Sigmoid colon (tissue), 7 donors: ENCODE data around the gene SEC14L3. TPM values are rescaled to one million over a fixed set of nuclear protein-coding genes. Genes with fewer than 3 reads are reported as not detected.

Experiments used
- DNase-seq: peaks from one replicate; pipeline ENCODE4 v3.0.0-alpha.2; 2019
- H3K27ac ChIP-seq, 4 donors: fragments of 200-600 bp; sonication (generic); one replicate each; pipeline ENCODE4 v1.5.1; 2016 to 2019; ENCODE audit warnings: mild to moderate bottlenecking in 1 of 4
- H3K27me3 ChIP-seq, 3 donors: fragments of 200-600 bp; sonication (generic); one replicate each; pipeline ENCODE4 v1.5.1; 2019; ENCODE audit warnings: mild to moderate bottlenecking in 1 of 3
- H3K36me3 ChIP-seq, 4 donors: fragments of 200-600 bp; sonication (generic); one replicate each; pipeline ENCODE4 v1.5.1; 2016 to 2019
- H3K4me1 ChIP-seq, 4 donors: fragments of 200-600 bp; sonication (generic); one replicate each; pipeline ENCODE4 v1.5.1; 2017 to 2019
- H3K4me3 ChIP-seq, 4 donors: fragments of 200-600 bp; sonication (generic); one replicate each; pipeline ENCODE4 v1.5.1; 2017 to 2019; ENCODE audit warnings: mild to moderate bottlenecking in 2 of 4, moderate library complexity in 1 of 4
- H3K9me3 ChIP-seq, 4 donors: fragments of 200-600 bp in 3 of 4; sonication (generic) in 3 of 4; one replicate each; pipeline versions ENCODE4 v1.5.1 to v1.6.1; 2013 to 2019
- EP300 ChIP-seq, 4 donors: sonication (generic); formaldehyde crosslinking; IDR thresholded peaks; one replicate each; pipeline ENCODE4 v1.6.1; 2017; ENCODE audit warnings: antibody characterized with exemption in 4 of 4
- POLR2A ChIP-seq, 2 donors: fragments of 450-650 bp; IDR thresholded peaks; one replicate each; pipeline ENCODE4 v1.6.1; 2016; ENCODE audit warnings: antibody characterized with exemption in 2 of 2, mild to moderate bottlenecking in 2 of 2, moderate library complexity in 2 of 2
- POLR2AphosphoS5 ChIP-seq, 4 donors: sonication (generic); formaldehyde crosslinking; IDR thresholded peaks; one replicate each; pipeline ENCODE4 v1.6.1; 2017; ENCODE audit warnings: antibody characterized with exemption in 4 of 4
- WGBS, 2 donors: extraction: QIAGEN DNeasy Blood & Tissue Kit; methylation state at CpG; one replicate each; pipeline ENCODE4 v1.1.7; 2013; 5-methylcytosine and 5-hydroxymethylcytosine counted together
- intact Hi-C: fragments of 100-400 bp; cut with DNase I; formaldehyde crosslinking; loops from one replicate; pipeline ENCODE4 v1.15.1; 2023
- polyA plus RNA-seq, 3 donors: library from polyadenylated mRNA; stranded (reverse); fragments of 200-250 nt; gene quantifications; one replicate each; pipeline ENCODE4 v1.2.3, GENCODE V29; 2013
- total RNA-seq, 4 donors: library from RNA; depleted of rRNA; stranded (reverse); fragments of >200 nt; gene quantifications; one replicate each; pipeline ENCODE4 v1.1.0, GENCODE V29; 2016
- TF ChIP-seq, protein P1 (sequence below), 4 experiments: fragments of 450-650 bp in 3 of 4; fragments of 200-600 bp in 1 of 4; IDR thresholded peaks; one replicate each; pipeline ENCODE4 v1.5.1; 2016 to 2019; ENCODE audit warnings: antibody characterized with exemption in 4 of 4, mild to moderate bottlenecking in 3 of 4, moderate library complexity in 2 of 4
- donor health status: healthy with polysubstance abuse.
- donor health status: Bipolar disorder and iron deficiency.
- donor health status: healthy.

The SEC14L3 gene
- total and polyA plus RNA-seq, 7 donors, result 0.23 TPM; not detected in 6

DNA sequence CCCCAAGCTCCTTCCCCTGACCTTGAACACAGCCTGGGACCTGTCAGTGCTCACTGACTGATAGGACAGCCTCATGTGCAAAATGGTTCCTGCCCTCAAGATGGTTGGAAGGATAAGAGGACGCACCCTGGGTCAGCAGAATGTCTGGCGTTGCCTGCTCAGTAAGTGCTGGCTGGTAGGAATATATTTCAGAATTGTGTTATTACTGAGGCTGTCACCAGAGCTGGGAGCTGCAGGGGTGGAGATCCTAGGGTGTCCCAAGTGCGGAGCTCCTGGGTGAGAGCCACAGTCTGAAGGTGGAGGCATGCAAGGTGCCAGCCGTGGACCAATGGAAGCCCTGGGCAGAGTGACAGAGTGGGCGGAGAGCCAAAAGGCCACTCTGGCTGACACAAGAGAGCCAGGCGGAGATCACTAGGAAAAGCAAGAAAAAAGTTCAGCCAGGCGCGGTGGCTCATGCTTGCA lies 34.7 kb upstream of the SEC14L3 start:
- TF ChIP-seq, protein P1, sequence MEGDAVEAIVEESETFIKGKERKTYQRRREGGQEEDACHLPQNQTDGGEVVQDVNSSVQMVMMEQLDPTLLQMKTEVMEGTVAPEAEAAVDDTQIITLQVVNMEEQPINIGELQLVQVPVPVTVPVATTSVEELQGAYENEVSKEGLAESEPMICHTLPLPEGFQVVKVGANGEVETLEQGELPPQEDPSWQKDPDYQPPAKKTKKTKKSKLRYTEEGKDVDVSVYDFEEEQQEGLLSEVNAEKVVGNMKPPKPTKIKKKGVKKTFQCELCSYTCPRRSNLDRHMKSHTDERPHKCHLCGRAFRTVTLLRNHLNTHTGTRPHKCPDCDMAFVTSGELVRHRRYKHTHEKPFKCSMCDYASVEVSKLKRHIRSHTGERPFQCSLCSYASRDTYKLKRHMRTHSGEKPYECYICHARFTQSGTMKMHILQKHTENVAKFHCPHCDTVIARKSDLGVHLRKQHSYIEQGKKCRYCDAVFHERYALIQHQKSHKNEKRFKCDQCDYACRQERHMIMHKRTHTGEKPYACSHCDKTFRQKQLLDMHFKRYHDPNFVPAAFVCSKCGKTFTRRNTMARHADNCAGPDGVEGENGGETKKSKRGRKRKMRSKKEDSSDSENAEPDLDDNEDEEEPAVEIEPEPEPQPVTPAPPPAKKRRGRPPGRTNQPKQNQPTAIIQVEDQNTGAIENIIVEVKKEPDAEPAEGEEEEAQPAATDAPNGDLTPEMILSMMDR (IDR thresholded peaks at IDR 0.05), result no peak
- TF ChIP-seq POLR2A (IDR thresholded peaks at IDR 0.05) (no peak), POLR2AphosphoS5 (IDR thresholded peaks at IDR 0.05) (no peak), EP300 (IDR thresholded peaks at IDR 0.05) (no peak)
- no peak overlapping the region for H3K27ac ChIP-seq
- no peaks in the 10 kb centered on the region for H3K9me3 ChIP-seq
- no peaks in the 10 kb centered on the region for H3K36me3 ChIP-seq
- 65 to 86% methylated on average over 8 of the region's 8 CpGs for WGBS, 2 donors
- H3K27me3 ChIP-seq, result peaks cover 0 to 61% (median 20%) of the 10 kb centered on the region in 3 donors
- intact Hi-C loops, result no loop called here
- peaks cover 0 to 6% (median 0%) of the 10 kb centered on the region in 4 donors for H3K4me1 ChIP-seq
- no peak for DNase-seq
- H3K4me3 ChIP-seq, result no peak overlapping the region

DNA sequence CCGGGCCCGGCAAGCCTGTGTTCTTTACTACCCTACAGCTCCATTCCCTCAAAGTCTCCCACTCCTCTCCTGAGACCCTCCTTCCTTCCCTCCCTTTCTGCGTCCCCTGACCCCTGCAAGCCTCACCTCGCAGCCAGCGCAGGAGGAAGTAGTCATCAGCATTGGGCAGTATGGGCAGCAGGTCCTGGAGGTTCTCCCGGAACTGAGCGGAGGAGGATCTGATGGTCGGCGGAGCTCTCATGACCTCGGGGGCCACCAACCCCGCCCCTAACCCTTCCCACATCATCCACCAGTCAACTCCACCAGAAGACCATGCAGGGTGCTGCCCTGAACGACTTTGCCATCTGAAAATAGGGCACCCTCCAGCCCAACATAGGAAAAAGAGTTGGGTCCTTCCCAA lies 31.7 kb upstream of the SEC14L3 start:
- peaks cover 0 to 68% (median 20%) of the 10 kb centered on the region in 3 donors for H3K27me3 ChIP-seq
- peaks cover 0 to 6% (median 0%) of the 10 kb centered on the region in 4 donors for H3K4me1 ChIP-seq
- no peak overlapping the region for H3K4me3 ChIP-seq
- TF ChIP-seq POLR2AphosphoS5 (IDR thresholded peaks at IDR 0.05), result no peak
- H3K27ac ChIP-seq, result no peak overlapping the region
- no peaks in the 10 kb centered on the region for H3K9me3 ChIP-seq
- no peak for DNase-seq
- WGBS, 2 donors, result 78 to 85% methylated on average over 12 of the region's 12 CpGs
- intact Hi-C loops, result no loop called here
- no peaks in the 10 kb centered on the region for H3K36me3 ChIP-seq

GRCh38 chr22:30502911-30503310 lies 31.1 kb upstream of the SEC14L3 start:
- no peak for TF ChIP-seq EP300 (IDR thresholded peaks at IDR 0.05)
- TF ChIP-seq, protein P1 (IDR thresholded peaks at IDR 0.05), result no peak
- no peak for TF ChIP-seq POLR2AphosphoS5 (IDR thresholded peaks at IDR 0.05)
- TF ChIP-seq POLR2A (IDR thresholded peaks at IDR 0.05), result no peak
- H3K4me1 ChIP-seq, result peaks cover 0 to 6% (median 0%) of the 10 kb centered on the region in 4 donors
- no peaks in the 10 kb centered on the region for H3K9me3 ChIP-seq
- no peak overlapping the region for H3K27ac ChIP-seq
- peaks cover 0 to 66% (median 20%) of the 10 kb centered on the region in 3 donors for H3K27me3 ChIP-seq
- no peak overlapping the region for H3K4me3 ChIP-seq
- 72 to 80% methylated on average over 3 of the region's 3 CpGs for WGBS, 2 donors
- DNase-seq, result no peak
- intact Hi-C loops, result no loop called here
- no peaks in the 10 kb centered on the region for H3K36me3 ChIP-seq

- Histone ChIP-seq H3K4me1 (peaks cover 0 to 6% (median 0%) of the 10 kb centered on the region in 4 donors), H3K9me3 (no peaks in the 10 kb centered on the region), H3K36me3 (no peaks in the 10 kb centered on the region), H3K27me3 (peaks cover 0 to 58% (median 20%) of the 10 kb centered on the region in 3 donors), H3K4me3 (no peak overlapping the region), H3K27ac (no peak overlapping the region)
- intact Hi-C loops, result no loop called here
- TF ChIP-seq, protein P1 (IDR thresholded peaks at IDR 0.05), result no peak
- TF ChIP-seq POLR2A (IDR thresholded peaks at IDR 0.05) (no peak), POLR2AphosphoS5 (IDR thresholded peaks at IDR 0.05) (no peak), EP300 (IDR thresholded peaks at IDR 0.05) (no peak)
- DNase-seq, result no peak
- 84 to 94% methylated on average over 4 of the region's 4 CpGs for WGBS, 2 donors
Observed at GRCh38 chr22:30502153-30502552, 30.3 kb upstream of the SEC14L3 start.

DNA sequence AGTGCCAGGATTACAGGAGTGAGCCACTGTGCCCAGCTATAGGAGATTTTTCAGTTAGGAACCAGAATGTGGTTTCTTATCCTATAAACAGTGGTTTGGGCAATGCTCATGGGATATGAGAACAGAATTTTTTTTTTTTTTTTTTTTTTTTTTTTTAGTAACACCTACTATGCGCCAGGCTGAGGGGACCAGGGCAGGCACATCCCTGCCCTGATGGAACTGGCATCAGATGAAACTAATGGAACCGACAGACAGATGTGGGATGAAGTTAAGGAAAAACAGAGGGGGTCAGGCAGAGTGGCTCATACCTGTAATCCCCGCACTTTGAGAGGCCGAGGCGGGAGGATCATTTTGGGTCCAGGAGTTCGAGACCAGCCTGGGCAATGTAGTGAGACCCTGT lies 28.8 kb upstream of the SEC14L3 start:
- Histone ChIP-seq H3K36me3 (no peaks in the 10 kb centered on the region), H3K27me3 (peaks cover 0 to 44% (median 16%) of the 10 kb centered on the region in 3 donors), H3K27ac (no peak overlapping the region), H3K4me1 (peaks cover 0 to 6% (median 0%) of the 10 kb centered on the region in 4 donors), H3K4me3 (no peak overlapping the region), H3K9me3 (no peaks in the 10 kb centered on the region)
- TF ChIP-seq POLR2A (IDR thresholded peaks at IDR 0.05) (no peak), EP300 (IDR thresholded peaks at IDR 0.05) (no peak), POLR2AphosphoS5 (IDR thresholded peaks at IDR 0.05) (no peak)
- TF ChIP-seq, protein P1 (IDR thresholded peaks at IDR 0.05), result no peak
- no peak for DNase-seq
- intact Hi-C loops, result no loop called here
- WGBS, 2 donors, result 87 to 88% methylated on average over 6 of the region's 6 CpGs
